ENCODE results near the gene CBX3.

- no peak for TF ChIP-seq CTCF (IDR thresholded peaks at IDR 0.05)
- no peak for TF ChIP-seq PRDM15 (CRISPR knock-in tag; IDR thresholded peaks at IDR 0.05)
- no peak for TF ChIP-seq ZBTB21 (CRISPR knock-in tag; IDR thresholded peaks at IDR 0.05; ENCODE audit: borderline replicate concordance)
- TF ChIP-seq TEAD1 (CRISPR knock-in tag; IDR thresholded peaks at IDR 0.05): no peak
- no peak for TF ChIP-seq ELF4 (CRISPR knock-in tag; IDR thresholded peaks at IDR 0.05; ENCODE audit: low read depth)
- no peak for TF ChIP-seq ZNF121 (CRISPR knock-in tag; IDR thresholded peaks at IDR 0.05)
- no peak for TF ChIP-seq TCF7 (CRISPR knock-in tag; IDR thresholded peaks at IDR 0.05; ENCODE audit: low read depth)
- no peak for TF ChIP-seq CREB1 (CRISPR knock-in tag; IDR thresholded peaks at IDR 0.05)
- TF ChIP-seq MAX (CRISPR knock-in tag; IDR thresholded peaks at IDR 0.05): no peak
- no peak for TF ChIP-seq PREB (CRISPR knock-in tag; IDR thresholded peaks at IDR 0.05; ENCODE audit: borderline replicate concordance)
These were observed 40.6 kb upstream of the CBX3 start for GRCh38 chr7:26160896-26161295.
